K562 (cell line): ENCODE measurements around the gene NOL12. TPM values are rescaled to one million over a fixed set of nuclear protein-coding genes. Genes with fewer than 3 reads are reported as not detected.

Source experiments
- ATAC-seq: fragments of 200-7000 bp; cut with Tn5 transposase; 3 replicates; pipeline ENCODE4 v1.9.1; 2020; ENCODE audit warnings: moderate library complexity
- BruUV-seq: library from RNA; stranded (reverse); fragments of 400-500 nt; replicated peaks from 2 replicates; lab custom pipeline; 2021; lab: Mats Ljungman, UMichigan
- CTCF ChIA-PET: fragments of 300-600 bp; formaldehyde crosslinking; extraction: SDS; loops from one replicate; lab custom pipeline; 2021; ENCODE audit warnings: low intra/inter-chr PET ratio; lab: Yijun Ruan, JAX
- POLR2A ChIA-PET: fragments of 300-600, 350-650 bp; sonication (Branson Sonifier 250); formaldehyde crosslinking; extraction: SDS; loops from one replicate; lab custom pipeline; 2021; ENCODE audit warnings: antibody characterized with exemption, inconsistent platforms; lab: Yijun Ruan, JAX
- DNase-seq, 4 experiments: peaks; one replicate each; pipeline versions ENCODE4 v3.0.0 to v3.0.0-alpha.2; 2011 to 2018; ENCODE audit warnings: low spot score in 3 of 4, mixed read lengths in 3 of 4; ENCODE audit errors: extremely low read depth in 1 of 4
- FAIRE-seq: peaks from 2 replicates; lab custom pipeline; 2011; peaks lifted over from hg19 to GRCh38; lab: Jason Lieb, UNC
- H2AFZ ChIP-seq: 2 replicates; pipeline ENCODE4 v1.6.0; 2011; ENCODE audit warnings: low read depth, low read length, control low read depth, inconsistent platforms
- H3K27ac ChIP-seq: fragments of 200-600 bp; 3 replicates; pipeline ENCODE4 v1.8.0; 2011; ENCODE audit warnings: low read depth, mild to moderate bottlenecking, control low read depth, inconsistent platforms, low read length, moderate library complexity, mixed read lengths; ENCODE audit errors: extremely low read depth
- H3K27me3 ChIP-seq, 2 experiments: fragments of 300-600 bp in 1 of 2; 2 replicates in 1 of 2; 3 replicates in 1 of 2; pipeline versions ENCODE4 v1.6.0 to v1.8.0; 2011; ENCODE audit warnings: inconsistent platforms in 2 of 2, low read length in 2 of 2, mild to moderate bottlenecking in 1 of 2, mixed read lengths in 1 of 2, moderate library complexity in 1 of 2; ENCODE audit not compliant: control insufficient read depth in 2 of 2, insufficient read depth in 2 of 2
- H3K36me3 ChIP-seq: fragments of 300-600 bp; 3 replicates; pipeline ENCODE4 v1.8.0; 2011; ENCODE audit warnings: mild to moderate bottlenecking, low read length, inconsistent platforms; ENCODE audit not compliant: control insufficient read depth, insufficient read depth
- H3K4me1 ChIP-seq, 2 experiments: fragments of 200-600 bp in 1 of 2; replicated peaks in 1 of 2; 2 replicates in 1 of 2; 3 replicates in 1 of 2; pipeline versions ENCODE4 v1.5.1 to v1.8.0; 2011; ENCODE audit warnings: inconsistent platforms in 2 of 2, low read length in 2 of 2, mild to moderate bottlenecking in 1 of 2, mixed read lengths in 1 of 2, moderate library complexity in 1 of 2; ENCODE audit not compliant: control insufficient read depth in 2 of 2, insufficient read depth in 2 of 2
- H3K4me2 ChIP-seq: 2 replicates; pipeline ENCODE4 v1.6.1; 2011; ENCODE audit warnings: low read length, control low read depth, inconsistent platforms, mixed read lengths; ENCODE audit not compliant: insufficient read depth
- H3K4me3 ChIP-seq: fragments of 200-600 bp; sonication (generic), shearing (Covaris generic); 2 replicates; pipeline ENCODE4 v1.5.1; 2016; ENCODE audit warnings: control low read depth, inconsistent platforms
- H3K79me2 ChIP-seq: fragments of 200-600 bp; 3 replicates; pipeline ENCODE4 v1.8.0; 2011; ENCODE audit warnings: low read length, inconsistent platforms; ENCODE audit not compliant: control insufficient read depth, insufficient read depth
- H3K9ac ChIP-seq, 2 experiments: 2 replicates each; pipeline versions ENCODE4 v1.6.0 to v1.6.1; 2011; ENCODE audit warnings: low read depth in 2 of 2, low read length in 2 of 2, control low read depth in 1 of 2, inconsistent platforms in 1 of 2, mild to moderate bottlenecking in 1 of 2, mixed read lengths in 1 of 2; ENCODE audit not compliant: insufficient read depth in 1 of 2
- H3K9me1 ChIP-seq: one replicate; pipeline ENCODE4 v1.6.0; 2011; ENCODE audit warnings: inconsistent platforms, mild to moderate bottlenecking, low read length, moderate library complexity; ENCODE audit not compliant: control insufficient read depth, insufficient read depth
- H3K9me3 ChIP-seq: replicated peaks from 2 replicates; pipeline ENCODE4 v1.5.1; 2011; ENCODE audit warnings: low read depth, low read length, inconsistent platforms; ENCODE audit not compliant: control insufficient read depth, insufficient read depth
- H4K20me1 ChIP-seq: replicated peaks from 2 replicates; pipeline ENCODE4 v1.6.1; 2011; ENCODE audit warnings: low read length, inconsistent platforms, mixed read lengths; ENCODE audit not compliant: control insufficient read depth, insufficient read depth
- C11orf30 ChIP-seq: fragments of 450-650 bp; IDR thresholded peaks from 2 replicates; pipeline ENCODE4 v1.6.1; 2016; ENCODE audit warnings: low read depth, mild to moderate bottlenecking
- CBFB ChIP-seq: sonication (generic); formaldehyde crosslinking; IDR thresholded peaks from 2 replicates; pipeline ENCODE4 v1.4.0; 2020; ENCODE audit warnings: mild to moderate bottlenecking, missing genetic modification reagents
- COPS2 ChIP-seq: fragments of 450-650 bp; conservative IDR thresholded peaks from 2 replicates; pipeline ENCODE4 v1.6.1; 2016; ENCODE audit warnings: mild to moderate bottlenecking, moderate library complexity
- EGR1 ChIP-seq: fragments of 450-650 bp; conservative IDR thresholded peaks from 2 replicates; pipeline ENCODE4 v1.6.1; 2017; ENCODE audit warnings: mild to moderate bottlenecking
- ELF2 ChIP-seq: fragments of 250-450 bp; sonication (Bioruptor Pico); IDR thresholded peaks from 2 replicates; pipeline ENCODE4 v1.5.0; 2021; ENCODE audit warnings: mild to moderate bottlenecking
- PHF20 ChIP-seq: fragments of 450-650 bp; IDR thresholded peaks from 2 replicates; pipeline ENCODE4 v1.6.1; 2018; ENCODE audit not compliant: partially characterized antibody
- PRMT5 ChIP-seq: sonication (generic); formaldehyde crosslinking; IDR thresholded peaks from 2 replicates; pipeline ENCODE4 v1.5.0; 2020; ENCODE audit warnings: missing genetic modification reagents
- RBM17 ChIP-seq: fragments of 200-400 bp; formaldehyde crosslinking; IDR thresholded peaks from 2 replicates; pipeline ENCODE4 v1.6.1; 2017; ENCODE audit warnings: low read depth, mild to moderate bottlenecking, low read length, borderline replicate concordance
- WGBS: fragments of 100-300 bp; shearing (Covaris generic); methylation state at CpG from one replicate; pipeline ENCODE4 v1.1.6; 2016; ENCODE audit warnings: low coverage, mixed read lengths; ENCODE audit not compliant: insufficient coverage; ENCODE audit errors: missing lambda C conversion rate; 5-methylcytosine and 5-hydroxymethylcytosine counted together
- in situ Hi-C: fragments of 300-500 bp; cut with MboI; formaldehyde crosslinking; loops from 4 replicates; pipeline ENCODE4 v1.15.0; 2018; ENCODE audit warnings: inconsistent platforms, mixed read lengths
- intact Hi-C: fragments of 100-400 bp; cut with micrococcal nuclease; formaldehyde crosslinking; loops from 2 replicates; pipeline ENCODE4 v1.14.2; 2022
- polyA plus RNA-seq, 8 experiments: library from polyadenylated mRNA; depleted of rRNA in 4 of 8; stranded (reverse) in 5 of 8; unstranded in 3 of 8; fragments of >200 nt; fragmentation: Nextera tagmentation in 2 of 8; fragmentation: Illumina TruSeq in 1 of 8; extraction: Ambion mirVana in 2 of 8; extraction: Trizol in 1 of 8; gene quantifications; 2 replicates each; pipeline versions ENCODE4 v1.2.1 to v1.2.3, GENCODE V29; 2011 to 2014; ENCODE audit warnings: inconsistent platforms in 1 of 8, missing spikeins in 1 of 8
- total RNA-seq, 7 experiments: library from RNA; depleted of rRNA in 6 of 7; stranded (reverse); fragments of >200 nt in 6 of 7; fragmentation: Illumina TruSeq in 2 of 7; extraction: Trizol in 2 of 7; gene quantifications; 2 replicates each; pipeline versions ENCODE4 v1.2.1 to v1.2.3, GENCODE V29; 2011 to 2021; ENCODE audit warnings: low replicate concordance in 1 of 7
- TF ChIP-seq, protein P1 (sequence below): fragments of 450-650 bp; IDR thresholded peaks from one replicate; pipeline ENCODE4 v1.6.1; 2018; ENCODE audit warnings: mild to moderate bottlenecking, moderate library complexity; ENCODE audit not compliant: partially characterized antibody
- TF ChIP-seq, protein P2 (sequence below): IDR thresholded peaks from 2 replicates; pipeline ENCODE4 v1.6.1; 2012; ENCODE audit warnings: low read depth, low read length, improper control_type of control experiment, borderline replicate concordance
- TF ChIP-seq, protein P3 (sequence below): fragments of 200-800 bp; sonication (Bioruptor generic); IDR thresholded peaks from 2 replicates; pipeline ENCODE4 v1.6.1; 2016; ENCODE audit warnings: missing genetic modification characterization, missing compliant biosample characterization

The NOL12 gene
- total and polyA plus RNA-seq, 9 of the 15 experiments (the other 6 are each of a cell fraction or from before 2014, with no cell fraction given) = 2.8 to 40.9 (median 28.5) TPM

DNA sequence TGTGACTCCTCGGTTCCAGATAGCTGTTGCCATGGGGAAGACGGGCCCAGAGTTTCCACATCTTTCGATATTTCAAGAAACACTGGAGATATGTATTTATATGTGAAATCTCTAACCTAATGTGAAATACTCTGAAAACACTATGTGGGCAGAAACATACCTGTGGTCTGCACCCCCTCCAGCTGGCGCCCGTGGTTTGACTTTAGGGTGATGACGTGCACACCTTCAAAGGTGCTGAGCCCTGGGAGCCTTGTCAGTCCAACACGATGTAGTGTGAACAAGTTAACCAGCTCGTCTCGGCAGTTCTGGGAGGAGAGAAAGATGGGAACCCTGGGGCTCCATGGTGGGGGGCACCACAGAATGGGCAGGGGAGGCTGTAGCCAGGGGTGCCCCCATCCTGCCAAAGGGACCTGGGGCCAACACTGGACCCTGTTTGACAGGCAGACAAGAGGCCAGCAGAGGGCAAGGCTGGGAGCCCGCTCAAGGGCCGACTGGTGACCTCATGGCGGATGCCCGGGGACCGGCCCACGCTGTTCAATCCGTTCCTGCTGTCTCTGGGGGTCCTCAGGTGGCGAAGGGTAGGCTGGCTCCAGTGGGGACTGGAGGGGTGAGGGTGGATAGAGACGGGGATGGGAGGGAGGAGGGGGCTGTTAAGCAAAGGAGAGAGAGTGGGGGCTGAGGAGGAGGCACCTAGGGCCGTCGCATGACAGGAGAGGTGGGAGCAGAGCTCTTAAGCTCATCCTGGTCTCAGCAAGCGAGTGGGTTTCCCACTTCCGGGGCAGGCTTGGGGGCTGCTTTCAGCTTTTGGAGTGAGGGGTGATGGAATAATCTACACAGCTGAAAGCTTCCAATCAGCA, 54.5 kb downstream of the NOL12 start:
- H3K79me2 ChIP-seq = no peaks in the 10 kb centered on the region
- no TSS peak for BruUV-seq
- H3K9ac ChIP-seq = 0 out of 4 replicates have a peak overlapping the region, but pooled peaks of 1 of the 2 experiments have one; percentile 14
- H3K27me3 ChIP-seq = no peaks in the 10 kb centered on the region
- no peaks in the 10 kb centered on the region for H3K36me3 ChIP-seq
- H3K9me3 ChIP-seq = no peaks in the 10 kb centered on the region
- no peaks in the 10 kb centered on the region for H4K20me1 ChIP-seq
- no peak overlapping the region for H3K27ac ChIP-seq
- ATAC-seq (no peak), FAIRE-seq (no peak), DNase-seq (no peak)
- CTCF ChIA-PET = no interaction called here
- no peaks in the 10 kb centered on the region for H3K9me1 ChIP-seq
- H3K4me3 ChIP-seq = no peak overlapping the region
- POLR2A ChIA-PET = interaction anchor here (0.6 kb wide), 1 partner anchor 469 kb away, joined by 3 read pairs; no protein-coding TSS in a partner anchor
- no peak overlapping the region for H2AFZ ChIP-seq
- WGBS = 67% methylated on average over 16 of the region's 22 CpGs
- H3K4me2 ChIP-seq = no peak overlapping the region
- peaks cover 4 to 23% of the 10 kb centered on the region in 2 experiments; a peak in 4 of 5 replicates for H3K4me1 ChIP-seq
- intact Hi-C loops (no loop called here), in situ Hi-C loops (no loop called here)
- TF ChIP-seq, protein P1, sequence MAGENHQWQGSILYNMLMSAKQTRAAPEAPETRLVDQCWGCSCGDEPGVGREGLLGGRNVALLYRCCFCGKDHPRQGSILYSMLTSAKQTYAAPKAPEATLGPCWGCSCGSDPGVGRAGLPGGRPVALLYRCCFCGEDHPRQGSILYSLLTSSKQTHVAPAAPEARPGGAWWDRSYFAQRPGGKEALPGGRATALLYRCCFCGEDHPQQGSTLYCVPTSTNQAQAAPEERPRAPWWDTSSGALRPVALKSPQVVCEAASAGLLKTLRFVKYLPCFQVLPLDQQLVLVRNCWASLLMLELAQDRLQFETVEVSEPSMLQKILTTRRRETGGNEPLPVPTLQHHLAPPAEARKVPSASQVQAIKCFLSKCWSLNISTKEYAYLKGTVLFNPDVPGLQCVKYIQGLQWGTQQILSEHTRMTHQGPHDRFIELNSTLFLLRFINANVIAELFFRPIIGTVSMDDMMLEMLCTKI = no peak
- TF ChIP-seq COPS2 (no peak), PRMT5 (CRISPR knock-in tag) (no peak), RBM17 (no peak), C11orf30 (no peak), EGR1 (no peak), CBFB (no peak), ELF2 (CRISPR knock-in tag) (no peak), PHF20 (no peak)
- TF ChIP-seq, protein P2, sequence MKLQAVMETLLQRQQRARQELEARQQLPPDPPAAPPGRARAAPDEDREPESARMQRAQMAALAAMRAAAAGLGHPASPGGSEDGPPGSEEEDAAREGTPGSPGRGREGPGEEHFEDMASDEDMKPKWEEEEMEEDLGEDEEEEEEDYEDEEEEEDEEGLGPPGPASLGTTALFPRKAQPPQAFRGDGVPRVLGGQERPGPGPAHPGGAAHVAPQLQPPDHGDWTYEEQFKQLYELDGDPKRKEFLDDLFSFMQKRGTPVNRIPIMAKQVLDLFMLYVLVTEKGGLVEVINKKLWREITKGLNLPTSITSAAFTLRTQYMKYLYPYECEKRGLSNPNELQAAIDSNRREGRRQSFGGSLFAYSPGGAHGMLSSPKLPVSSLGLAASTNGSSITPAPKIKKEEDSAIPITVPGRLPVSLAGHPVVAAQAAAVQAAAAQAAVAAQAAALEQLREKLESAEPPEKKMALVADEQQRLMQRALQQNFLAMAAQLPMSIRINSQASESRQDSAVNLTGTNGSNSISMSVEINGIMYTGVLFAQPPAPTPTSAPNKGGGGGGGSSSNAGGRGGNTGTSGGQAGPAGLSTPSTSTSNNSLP = no peak
- TF ChIP-seq, protein P3, sequence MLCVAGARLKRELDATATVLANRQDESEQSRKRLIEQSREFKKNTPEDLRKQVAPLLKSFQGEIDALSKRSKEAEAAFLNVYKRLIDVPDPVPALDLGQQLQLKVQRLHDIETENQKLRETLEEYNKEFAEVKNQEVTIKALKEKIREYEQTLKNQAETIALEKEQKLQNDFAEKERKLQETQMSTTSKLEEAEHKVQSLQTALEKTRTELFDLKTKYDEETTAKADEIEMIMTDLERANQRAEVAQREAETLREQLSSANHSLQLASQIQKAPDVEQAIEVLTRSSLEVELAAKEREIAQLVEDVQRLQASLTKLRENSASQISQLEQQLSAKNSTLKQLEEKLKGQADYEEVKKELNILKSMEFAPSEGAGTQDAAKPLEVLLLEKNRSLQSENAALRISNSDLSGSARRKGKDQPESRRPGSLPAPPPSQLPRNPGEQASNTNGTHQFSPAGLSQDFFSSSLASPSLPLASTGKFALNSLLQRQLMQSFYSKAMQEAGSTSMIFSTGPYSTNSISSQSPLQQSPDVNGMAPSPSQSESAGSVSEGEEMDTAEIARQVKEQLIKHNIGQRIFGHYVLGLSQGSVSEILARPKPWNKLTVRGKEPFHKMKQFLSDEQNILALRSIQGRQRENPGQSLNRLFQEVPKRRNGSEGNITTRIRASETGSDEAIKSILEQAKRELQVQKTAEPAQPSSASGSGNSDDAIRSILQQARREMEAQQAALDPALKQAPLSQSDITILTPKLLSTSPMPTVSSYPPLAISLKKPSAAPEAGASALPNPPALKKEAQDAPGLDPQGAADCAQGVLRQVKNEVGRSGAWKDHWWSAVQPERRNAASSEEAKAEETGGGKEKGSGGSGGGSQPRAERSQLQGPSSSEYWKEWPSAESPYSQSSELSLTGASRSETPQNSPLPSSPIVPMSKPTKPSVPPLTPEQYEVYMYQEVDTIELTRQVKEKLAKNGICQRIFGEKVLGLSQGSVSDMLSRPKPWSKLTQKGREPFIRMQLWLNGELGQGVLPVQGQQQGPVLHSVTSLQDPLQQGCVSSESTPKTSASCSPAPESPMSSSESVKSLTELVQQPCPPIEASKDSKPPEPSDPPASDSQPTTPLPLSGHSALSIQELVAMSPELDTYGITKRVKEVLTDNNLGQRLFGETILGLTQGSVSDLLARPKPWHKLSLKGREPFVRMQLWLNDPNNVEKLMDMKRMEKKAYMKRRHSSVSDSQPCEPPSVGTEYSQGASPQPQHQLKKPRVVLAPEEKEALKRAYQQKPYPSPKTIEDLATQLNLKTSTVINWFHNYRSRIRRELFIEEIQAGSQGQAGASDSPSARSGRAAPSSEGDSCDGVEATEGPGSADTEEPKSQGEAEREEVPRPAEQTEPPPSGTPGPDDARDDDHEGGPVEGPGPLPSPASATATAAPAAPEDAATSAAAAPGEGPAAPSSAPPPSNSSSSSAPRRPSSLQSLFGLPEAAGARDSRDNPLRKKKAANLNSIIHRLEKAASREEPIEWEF (CRISPR knock-in tag) = no peak
